Prostate gland (tissue), 2 donors: ENCODE measurements around the gene MOGAT1.
"Not testable (repeated sequence)": the region's sequence is repeated elsewhere in the genome, so short reads cannot be mapped to it uniquely, and the experiment has no call there.

Experiments
- CTCF ChIP-seq, 4 experiments: fragments of 200-600 bp in 2 of 4; fragments of 450-650 bp in 2 of 4; sonication (generic) in 2 of 4; IDR thresholded peaks; 1 replicate in 3 of 4; 2 replicates in 1 of 4; pipeline ENCODE4 v1.5.1; 2016 to 2019; ENCODE audit warnings: antibody characterized with exemption in 4 of 4, mild to moderate bottlenecking in 2 of 4, moderate library complexity in 2 of 4
- POLR2A ChIP-seq: fragments of 450-650 bp; IDR thresholded peaks from one replicate; pipeline ENCODE4 v1.6.1; 2016; ENCODE audit warnings: antibody characterized with exemption, mild to moderate bottlenecking
- POLR2AphosphoS5 ChIP-seq: sonication (generic); formaldehyde crosslinking; IDR thresholded peaks from one replicate; pipeline ENCODE4 v1.6.1; 2017; ENCODE audit warnings: antibody characterized with exemption

- TF ChIP-seq POLR2AphosphoS5; CTCF (IDR thresholded peaks at IDR 0.05); POLR2A: not testable (repeated sequence)
Observed at GRCh38 chr2:222693413-222693812, 22.0 kb downstream of the MOGAT1 start.
